Measurements from ENCODE around the gene HPD.

DNA sequence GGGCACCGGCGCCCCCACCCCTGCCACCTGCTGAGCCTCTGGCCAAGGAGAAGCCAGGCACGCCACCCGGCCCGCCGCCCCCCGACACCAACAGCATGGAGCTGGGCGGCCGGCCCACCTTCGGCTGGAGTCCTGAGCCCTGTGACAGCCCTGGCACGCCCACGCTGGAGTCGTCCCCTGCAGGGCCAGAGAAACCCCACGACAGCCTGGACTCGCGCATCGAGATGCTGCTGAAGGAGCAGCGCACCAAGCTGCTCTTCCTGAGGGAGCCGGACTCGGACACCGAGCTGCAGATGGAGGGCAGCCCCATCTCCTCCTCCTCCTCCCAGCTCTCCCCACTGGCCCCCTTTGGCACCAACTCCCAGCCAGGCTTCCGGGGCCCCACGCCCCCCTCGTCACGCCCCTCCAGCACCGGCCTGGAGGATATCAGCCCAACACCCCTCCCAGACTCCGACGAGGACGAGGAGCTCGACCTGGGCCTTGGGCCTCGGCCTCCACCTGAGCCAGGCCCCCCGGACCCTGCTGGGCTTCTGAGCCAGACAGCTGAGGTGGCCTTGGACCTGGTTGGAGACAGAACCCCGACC is 48.3 kb downstream of the HPD start:
- TF ChIP-seq POLR2AphosphoS5 (IDR thresholded peaks at IDR 0.05) = no peak
- TF ChIP-seq CTCF (IDR thresholded peaks at IDR 0.05) = no peak

All from prostate gland (tissue), 2 donors.